NT2/D1 (cell line): ENCODE data around the gene RIC3.

ENCODE experiments used
- YY1 ChIP-seq: IDR thresholded peaks from 2 replicates; pipeline ENCODE4 v1.6.1; 2011; ENCODE audit not compliant: insufficient read length, insufficient read depth
- ZNF274 ChIP-seq: IDR thresholded peaks from 2 replicates; pipeline ENCODE4 v1.6.1; 2011; ENCODE audit warnings: mild to moderate bottlenecking, low read depth, low read length

- TF ChIP-seq ZNF274, result no peak
- no peak for TF ChIP-seq YY1
Measured at GRCh38 chr11:8097926-8098325, 70.9 kb downstream of the RIC3 start.
